HUDEP-2 (cell line): ENCODE results near the gene OSBPL1A.
A peak's percentile ranks its signal among the peaks of the same experiment; 100 is the strongest.

Experiments
- DNase-seq, 76 experiments: peaks; one replicate each; lab custom pipeline; 2025; ENCODE audit not compliant: unreplicated experiment in 76 of 76; lab: John Stamatoyannopoulos, UW

Gene OSBPL1A

GRCh38 chr18:24397694-24398368 lies at the start of gene OSBPL1A:
Gene OSBPL1A, minus strand, starts transcription at chr18:24397824. Its CDS starts 20,291 bp downstream, at chr18:24377533.
- peak; percentile 40 to 99 (median 92) for DNase-seq

DNA sequence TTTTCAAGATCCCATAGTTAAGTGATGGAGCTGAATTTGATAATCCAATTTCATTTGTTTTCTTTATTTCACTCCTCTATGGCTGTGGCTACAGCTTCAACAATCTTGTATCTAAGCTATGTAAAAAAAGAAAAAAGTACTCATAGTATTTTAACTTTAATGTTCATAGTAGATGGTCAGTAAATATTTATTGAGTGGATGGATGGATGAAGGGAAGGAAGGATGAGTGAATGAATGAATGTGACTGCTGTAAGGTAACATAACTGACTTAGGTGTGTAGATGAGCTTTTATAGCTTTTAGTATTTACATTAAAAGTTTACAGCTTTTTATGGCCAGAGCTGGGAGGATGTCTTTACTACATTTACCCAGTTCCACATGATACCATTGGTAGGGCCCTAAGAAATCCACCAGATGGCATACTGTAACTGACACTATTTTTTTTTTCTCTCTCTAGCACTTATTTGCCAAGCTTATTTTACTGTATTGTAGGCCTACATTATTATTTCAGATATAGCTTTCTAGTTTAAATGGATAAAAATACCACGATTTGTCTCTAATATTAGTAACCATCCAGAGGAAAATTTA lies 49.4 kb upstream of the OSBPL1A start:
- DNase-seq, result no peak

DNA sequence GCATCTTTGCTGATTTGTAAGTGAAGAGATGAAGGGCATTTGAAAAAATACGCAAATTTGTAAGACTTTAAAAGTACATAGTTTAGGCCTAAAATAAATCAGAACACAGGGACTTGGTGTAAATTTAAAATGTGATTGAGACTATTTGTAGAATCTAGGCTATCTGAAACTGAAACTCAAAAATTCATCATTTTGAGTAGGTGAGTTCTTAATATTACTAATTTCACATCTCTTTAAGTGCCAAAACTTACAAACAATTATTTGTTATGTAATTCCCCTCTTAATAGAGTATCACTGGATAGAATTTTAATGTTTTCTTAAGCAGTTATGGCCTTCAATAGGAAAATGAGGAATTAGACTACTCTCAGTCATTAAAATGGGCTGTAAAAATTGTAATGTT lies 48.8 kb upstream of the OSBPL1A start:
- no peak for DNase-seq

GRCh38 chr18:24443870-24444269 lies 46.2 kb upstream of the OSBPL1A start:
- DNase-seq, result peak in 1 of 76 experiments; percentile 24

DNA sequence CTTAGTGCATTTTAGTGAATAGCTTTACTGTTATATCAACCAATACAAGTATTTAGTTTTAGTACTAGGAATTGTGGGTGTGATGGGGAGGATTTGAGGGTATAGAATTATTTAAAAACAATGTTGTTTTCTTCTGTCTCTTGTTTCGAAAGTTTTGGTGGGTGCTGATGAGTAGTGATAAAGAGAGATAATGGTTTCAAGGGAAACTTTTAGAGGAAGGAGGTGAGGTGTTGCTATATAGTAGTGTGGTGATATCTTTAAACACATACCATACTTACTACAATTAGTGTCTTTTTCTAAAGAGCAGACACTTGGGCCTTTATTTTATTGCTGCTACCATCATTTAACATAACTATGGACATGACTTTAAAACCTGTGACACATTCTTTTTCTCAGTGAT lies 39.3 kb upstream of the OSBPL1A start:
- no peak for DNase-seq

- no peak for DNase-seq
Observed at GRCh38 chr18:24432618-24433017, 35.0 kb upstream of the OSBPL1A start.

DNA sequence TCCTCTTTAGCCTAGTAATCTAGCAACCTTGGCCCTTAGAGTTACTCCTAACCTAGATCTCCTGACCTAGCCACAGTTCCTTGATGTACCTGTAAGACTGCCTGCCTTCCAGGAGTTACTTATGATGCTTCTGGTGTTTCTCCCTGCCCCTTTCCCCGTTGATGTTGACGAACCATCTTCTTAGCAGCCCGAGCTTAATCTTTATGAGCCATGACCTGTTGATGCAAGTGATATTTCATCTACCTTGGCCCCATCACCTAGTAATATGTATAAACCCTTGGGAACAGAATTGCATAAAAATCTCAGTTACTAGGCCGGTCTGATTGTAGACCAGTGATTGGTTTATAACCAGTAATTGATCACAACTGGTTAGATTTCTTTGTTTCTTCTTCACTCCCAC lies 31.6 kb upstream of the OSBPL1A start:
- DNase-seq, result no peak

DNA sequence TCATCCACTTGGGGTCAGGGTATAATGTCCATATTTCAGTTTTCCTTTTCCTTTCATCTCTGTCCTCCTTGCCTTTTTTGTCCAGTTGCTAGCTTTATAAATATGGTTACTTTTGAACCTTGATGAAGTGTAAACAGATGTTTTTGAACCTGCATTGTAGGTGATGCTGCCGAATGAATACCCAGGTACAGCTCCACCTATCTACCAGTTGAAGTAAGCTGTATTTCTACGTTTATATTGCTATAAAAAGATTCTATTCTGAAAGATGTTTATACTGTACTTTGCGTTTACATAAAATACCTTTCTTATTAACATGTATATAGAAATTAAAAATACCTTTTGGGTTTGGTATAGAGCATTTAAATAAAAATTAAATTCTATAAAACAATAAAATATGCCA lies 31.1 kb upstream of the OSBPL1A start:
- no peak for DNase-seq

GRCh38 chr18:24427484-24427883 lies 29.9 kb upstream of the OSBPL1A start:
- peak in 28 of 76 experiments; percentile 1 to 76 (median 28) for DNase-seq

DNA sequence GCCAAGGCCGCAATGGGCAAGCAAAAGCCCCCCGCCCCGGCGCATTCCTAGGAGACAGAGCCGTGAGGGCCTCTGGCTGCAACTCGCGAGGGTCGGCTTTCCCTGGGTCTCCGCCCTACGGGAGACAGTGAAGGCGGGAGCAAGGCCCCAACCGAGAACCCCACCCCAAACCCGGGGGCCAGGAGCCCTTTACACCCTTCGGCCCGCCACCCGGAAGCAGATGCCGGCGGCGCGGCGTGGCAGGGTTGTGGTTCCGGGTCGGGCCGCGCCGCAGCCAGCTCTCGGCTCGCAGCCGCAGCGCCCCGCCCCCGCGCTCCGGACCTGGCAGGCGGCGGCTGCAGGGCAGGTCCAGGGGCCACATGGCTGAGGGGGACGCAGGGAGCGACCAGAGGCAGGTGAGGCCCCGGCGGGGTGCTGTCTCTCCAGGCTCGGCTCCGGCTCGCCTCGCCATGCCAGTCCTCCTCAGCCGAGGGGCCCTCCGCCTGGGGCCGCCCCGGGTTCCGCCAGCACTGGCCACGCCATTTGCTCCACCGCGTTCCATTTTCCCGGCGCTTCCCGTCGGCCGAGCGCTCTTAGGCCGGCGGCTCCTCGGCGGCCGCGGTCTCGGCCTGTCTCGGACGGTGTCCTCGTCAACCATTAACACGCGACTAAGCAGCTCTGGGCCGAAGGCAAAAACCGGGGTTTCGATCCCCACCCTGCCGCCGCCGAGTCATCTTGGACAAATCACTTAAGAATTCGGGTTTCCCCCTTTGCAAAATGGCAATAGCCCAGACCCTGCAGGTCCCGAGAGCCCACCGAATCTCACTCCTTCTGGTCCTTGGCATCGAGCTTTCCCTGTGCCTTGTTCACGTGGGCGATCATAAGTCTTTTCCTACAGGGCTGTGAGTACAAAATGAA lies 29.0 kb upstream of the OSBPL1A start, which contains the start of gene IMPACT:
Gene IMPACT, plus strand, starts transcription at position 273 of the 897 bp plus-strand sequence. Its CDS starts 87 bp downstream, at position 360.
- peak in 75 of 76 experiments; percentile 17 to 95 (median 80) for DNase-seq

- no peak for DNase-seq
Observed at GRCh38 chr18:24426073-24426397, 28.4 kb upstream of the OSBPL1A start.

- DNase-seq, result no peak
Observed at GRCh38 chr18:24421831-24422230, 24.2 kb upstream of the OSBPL1A start.

GRCh38 chr18:24420551-24420950 lies 22.9 kb upstream of the OSBPL1A start:
- DNase-seq, result no peak

DNA sequence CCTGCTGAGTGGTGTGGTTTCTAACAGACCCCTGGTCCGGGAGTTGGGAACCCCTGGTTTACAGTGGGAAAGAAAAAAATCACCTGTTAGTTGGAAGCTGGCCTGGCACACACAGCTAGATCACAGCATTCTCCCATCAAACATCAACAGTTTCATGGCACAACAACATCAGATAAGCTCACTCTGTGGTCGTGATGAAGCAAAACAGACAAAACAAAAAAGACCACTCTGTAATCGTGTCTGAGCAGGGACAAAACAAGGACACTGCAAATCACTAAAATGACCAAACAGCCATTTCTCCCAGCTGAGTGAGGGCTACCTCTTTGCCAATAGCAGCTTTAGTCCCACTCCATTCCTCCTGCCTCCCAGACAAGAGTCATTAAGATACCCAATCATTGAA lies 19.9 kb upstream of the OSBPL1A start:
- no peak for DNase-seq

DNA sequence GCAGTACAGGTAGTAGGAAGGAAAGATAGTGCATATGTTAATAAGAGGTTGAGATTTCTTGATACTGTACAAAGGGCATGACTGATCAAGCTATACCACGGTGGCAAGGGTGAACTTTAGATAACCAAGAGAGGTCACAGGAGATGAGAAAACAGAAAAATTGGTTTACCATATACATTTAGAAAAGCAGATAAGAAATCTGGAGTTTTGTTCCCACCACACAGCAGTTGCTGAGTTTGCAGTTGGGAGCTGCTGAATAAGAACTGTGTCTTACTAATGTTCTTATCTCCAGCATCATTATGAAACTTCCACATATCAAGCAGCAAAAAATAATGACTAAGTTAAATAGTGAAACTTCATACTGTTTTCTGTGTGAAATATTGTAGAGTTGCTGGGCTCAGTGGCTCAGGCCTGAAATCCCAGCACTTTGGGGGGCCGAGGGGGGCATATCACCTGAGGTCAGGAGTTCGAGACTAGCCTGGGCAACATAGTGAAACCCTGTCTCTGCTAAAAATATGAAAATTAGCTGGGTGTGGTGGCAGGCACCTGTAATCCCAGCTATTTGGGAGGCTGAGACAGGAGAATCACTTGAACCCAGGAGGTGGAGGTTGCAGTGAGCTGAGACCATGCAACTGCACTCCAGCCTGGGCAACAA lies 16.9 kb upstream of the OSBPL1A start:
- DNase-seq, result no peak

GRCh38 chr18:24413148-24413547 lies 15.5 kb upstream of the OSBPL1A start:
- DNase-seq, result no peak

DNA sequence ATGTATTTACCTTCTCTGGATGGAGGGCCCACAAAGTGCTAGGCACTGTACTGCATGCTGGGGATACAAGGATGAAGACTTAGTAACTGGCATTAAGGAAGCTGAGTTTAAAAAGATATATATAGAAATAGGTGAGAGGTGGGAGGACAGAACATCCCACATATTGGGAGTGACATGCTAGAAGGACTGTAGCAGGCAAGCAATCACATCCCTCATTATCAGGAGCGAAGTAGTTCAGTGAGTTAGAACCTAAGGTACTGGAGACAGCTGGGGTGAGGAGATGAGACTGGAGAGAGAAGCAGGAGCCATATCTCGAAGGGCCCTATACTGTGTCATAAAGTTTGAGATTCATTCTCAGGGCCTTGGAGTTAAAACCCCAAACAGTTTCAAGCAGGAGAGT lies 10.9 kb upstream of the OSBPL1A start:
- DNase-seq, result no peak

DNA sequence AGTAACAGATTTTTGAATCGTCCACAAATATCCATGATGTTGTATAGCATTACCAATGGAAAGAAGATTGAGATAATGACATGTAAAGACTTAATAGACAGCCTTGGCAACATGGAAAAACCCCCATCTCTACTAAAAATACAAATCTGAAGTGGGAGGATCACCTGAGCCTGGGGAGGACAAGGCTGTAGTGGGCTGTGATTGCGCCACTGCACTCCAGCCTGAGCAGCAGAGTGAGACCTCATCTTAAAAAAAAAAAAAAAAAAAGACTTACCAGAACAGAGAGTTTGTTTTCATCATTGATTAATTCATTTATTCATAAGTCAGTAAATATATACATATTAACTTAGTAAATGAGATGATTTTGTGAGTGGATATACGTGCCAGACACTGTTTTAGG lies 7.0 kb upstream of the OSBPL1A start:
- DNase-seq, result no peak

GRCh38 chr18:24403076-24403475 lies 5.5 kb upstream of the OSBPL1A start:
- no peak for DNase-seq

DNA sequence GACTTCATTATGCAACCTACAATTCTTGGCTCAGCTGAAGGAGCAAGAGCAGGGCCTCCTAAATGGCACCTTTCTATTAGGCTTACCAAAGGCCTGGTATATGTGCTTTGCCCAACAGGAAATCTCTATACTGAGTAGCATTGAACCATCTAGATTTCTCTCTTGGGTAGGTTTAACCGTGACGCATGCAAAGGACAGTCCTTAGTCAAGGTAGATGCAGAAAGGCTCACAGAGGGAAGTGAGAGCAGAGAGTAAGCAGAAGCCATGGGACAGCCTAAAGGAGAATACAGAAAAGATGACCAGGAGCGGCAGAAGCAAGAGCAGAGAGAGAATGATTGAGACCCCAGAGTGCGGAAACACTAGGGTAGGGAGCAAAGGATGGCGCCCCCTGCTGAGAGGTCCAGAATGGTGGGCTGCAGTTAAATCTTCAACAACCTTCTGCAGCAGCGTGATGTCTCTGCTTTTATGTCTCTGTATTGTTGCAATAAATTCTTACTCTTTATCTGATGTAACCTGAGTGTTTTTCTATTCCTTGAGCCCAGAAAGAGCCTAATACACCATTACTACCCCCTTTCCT lies 4.7 kb upstream of the OSBPL1A start:
- peak in 3 of 76 experiments; percentile 7 to 18 (median 13) for DNase-seq

DNA sequence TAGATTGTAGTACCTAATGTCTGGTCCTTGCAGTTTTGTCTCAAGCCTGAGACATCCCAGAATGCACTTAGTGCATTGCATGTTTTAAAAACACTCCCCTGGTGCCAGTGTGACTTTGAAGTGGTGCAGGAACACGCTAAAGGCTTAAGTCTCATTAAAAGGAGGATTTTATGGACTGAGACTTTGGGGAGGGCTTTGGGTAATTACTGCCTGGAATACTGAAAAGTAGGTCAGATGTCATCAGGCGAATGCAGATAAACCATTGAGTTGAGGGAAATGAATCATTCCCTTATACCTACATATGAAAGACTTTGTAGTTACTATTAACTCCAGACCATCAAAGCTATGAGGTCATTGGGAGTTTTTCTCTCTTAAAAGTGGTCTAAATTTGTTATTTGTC lies 3.0 kb upstream of the OSBPL1A start:
- DNase-seq, result no peak
